Left ventricle myocardium inferior (tissue), 1 donor: Measurements from ENCODE around the gene PPBP. TPM values are rescaled to one million over a fixed set of nuclear protein-coding genes. Genes with fewer than 3 reads are reported as not detected.

ENCODE experiments used
- DNase-seq: peaks from one replicate; pipeline ENCODE4 v3.0.0-alpha.2; 2020
- H3K27ac ChIP-seq: fragments of 200-600 bp; replicated peaks from 2 replicates; pipeline ENCODE4 v1.8.0; 2021
- H3K27me3 ChIP-seq: fragments of 200-600 bp; 2 replicates; pipeline ENCODE4 v1.8.0; 2021; ENCODE audit warnings: low read depth
- H3K36me3 ChIP-seq: fragments of 200-600 bp; 2 replicates; pipeline ENCODE4 v1.8.0; 2021
- H3K4me1 ChIP-seq: fragments of 200-600 bp; 2 replicates; pipeline ENCODE4 v1.8.0; 2021
- H3K4me3 ChIP-seq: fragments of 200-600 bp; 2 replicates; pipeline ENCODE4 v1.8.0; 2021; ENCODE audit warnings: mild to moderate bottlenecking, moderate library complexity
- H3K9me3 ChIP-seq: fragments of 200-600 bp; replicated peaks from 2 replicates; pipeline ENCODE4 v1.8.0; 2021
- CTCF ChIP-seq: fragments of 200-600 bp; IDR thresholded peaks from 2 replicates; pipeline ENCODE4 v1.8.0; 2021; ENCODE audit warnings: antibody characterized with exemption, mild to moderate bottlenecking, borderline replicate concordance
- intact Hi-C: fragments of 100-400 bp; cut with micrococcal nuclease; formaldehyde crosslinking; loops from one replicate; pipeline ENCODE4 v1.11.0; 2022
- total RNA-seq: library from RNA; stranded (reverse); fragmentation: NEBNext Ultra II Directional; extraction: Animal tissue kit (Norgen Biotek cat#: 25700); gene quantifications from one replicate; pipeline ENCODE4 v1.2.1, GENCODE V29; 2021
- donor health status: DM: no; HTN: yes; CAD: no; lungs with severe emphysema.

The PPBP gene
- total RNA-seq, 1 donor from 2014 or later: 1.2 TPM

DNA sequence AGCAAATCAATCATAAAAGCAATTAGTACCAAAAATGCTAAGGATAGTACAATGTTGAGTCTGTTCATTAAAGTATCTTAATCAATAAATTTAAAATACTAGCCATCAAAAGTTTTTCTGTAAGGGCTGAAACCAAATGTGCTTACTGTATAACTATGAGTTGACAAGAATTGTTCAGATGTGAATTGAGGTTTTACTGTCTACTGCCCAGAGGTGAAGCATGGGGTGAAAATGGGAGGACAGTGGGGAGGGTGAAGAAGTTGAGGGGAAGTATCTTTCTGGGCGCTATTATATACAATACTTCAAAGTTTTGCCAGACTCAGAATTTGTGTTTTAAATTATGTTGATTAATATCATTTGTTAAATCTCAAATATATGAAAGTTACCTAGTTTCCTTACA, 4.1 kb upstream of the PPBP start:
- Histone ChIP-seq H3K9me3 (no peaks in the 10 kb centered on the region), H3K36me3 (no peaks in the 10 kb centered on the region), H3K4me3 (no peak overlapping the region), H3K4me1 (no peaks in the 10 kb centered on the region), H3K27me3 (peaks cover 45% of the 10 kb centered on the region), H3K27ac (no peak overlapping the region)
- no peak for TF ChIP-seq CTCF
- intact Hi-C loops: no loop called here
- no peak for DNase-seq

DNA sequence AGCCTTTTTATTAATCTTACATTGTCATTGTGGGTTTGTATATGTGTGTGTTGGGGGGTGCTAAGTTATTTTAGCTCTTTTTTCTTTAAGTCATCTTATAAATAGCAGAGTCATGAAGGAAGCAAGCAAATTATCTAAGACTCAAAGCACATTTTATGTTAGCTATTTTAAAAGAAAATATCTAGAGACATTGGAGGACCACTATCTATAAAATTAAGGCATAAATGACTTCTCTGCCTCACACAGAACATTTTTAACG, 3.7 kb upstream of the PPBP start:
- Histone ChIP-seq H3K4me3 (no peak overlapping the region), H3K4me1 (no peaks in the 10 kb centered on the region), H3K36me3 (no peaks in the 10 kb centered on the region), H3K9me3 (no peaks in the 10 kb centered on the region), H3K27me3 (peaks cover 42% of the 10 kb centered on the region), H3K27ac (no peak overlapping the region)
- DNase-seq: no peak
- intact Hi-C loops: no loop called here
- no peak for TF ChIP-seq CTCF

- Histone ChIP-seq H3K4me3 (no peak overlapping the region), H3K27ac (no peak overlapping the region), H3K4me1 (no peaks in the 10 kb centered on the region), H3K27me3 (peaks cover 36% of the 10 kb centered on the region), H3K9me3 (no peaks in the 10 kb centered on the region), H3K36me3 (no peaks in the 10 kb centered on the region)
- intact Hi-C loops: no loop called here
- TF ChIP-seq CTCF: no peak
- DNase-seq: no peak
Measured at GRCh38 chr4:73990988-73991741, 3.2 kb upstream of the PPBP start.

DNA sequence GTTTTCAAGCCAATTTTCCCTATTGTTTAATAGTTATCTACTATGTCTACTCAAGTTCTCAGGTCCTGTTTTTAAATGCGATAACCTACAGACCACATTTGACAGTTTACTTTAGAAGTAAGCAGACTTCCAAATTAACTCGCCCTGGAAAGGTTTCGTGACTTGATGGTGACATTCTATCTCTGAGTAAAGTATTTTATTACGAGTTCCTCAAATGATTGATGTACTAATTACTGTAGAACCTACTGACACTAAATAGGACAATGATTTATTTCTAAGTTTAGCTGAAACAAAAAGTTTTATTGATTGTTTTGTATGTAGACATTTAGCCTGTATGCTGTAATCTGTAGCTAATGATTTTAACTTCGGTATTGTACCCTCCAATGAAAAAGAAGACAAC, 1.9 kb upstream of the PPBP start:
- Histone ChIP-seq H3K4me1 (no peaks in the 10 kb centered on the region), H3K9me3 (no peaks in the 10 kb centered on the region), H3K36me3 (no peaks in the 10 kb centered on the region), H3K27me3 (peaks cover 24% of the 10 kb centered on the region), H3K27ac (no peak overlapping the region), H3K4me3 (no peak overlapping the region)
- no peak for DNase-seq
- intact Hi-C loops: no loop called here
- TF ChIP-seq CTCF: no peak

DNA sequence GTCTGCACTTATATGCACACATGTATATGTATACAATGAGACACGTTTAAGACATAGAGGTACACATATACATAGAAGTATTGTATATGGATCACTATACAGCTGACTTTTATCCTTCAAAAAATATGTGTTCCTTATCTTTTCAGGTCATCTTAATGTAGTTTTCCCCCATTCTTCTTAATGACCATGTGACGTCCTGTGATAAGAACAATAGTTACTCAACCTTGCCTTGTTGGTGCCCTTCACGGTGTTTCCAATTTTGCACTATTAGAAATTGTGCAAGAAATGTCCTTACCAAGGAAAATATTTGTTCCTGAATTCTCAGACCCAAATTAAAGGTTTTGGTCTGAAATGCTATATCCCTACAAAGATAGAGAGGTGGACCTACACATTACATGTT, 1.0 kb upstream of the PPBP start:
- Histone ChIP-seq H3K27me3 (peaks cover 15% of the 10 kb centered on the region), H3K27ac (no peak overlapping the region), H3K4me3 (no peak overlapping the region), H3K36me3 (no peaks in the 10 kb centered on the region), H3K9me3 (no peaks in the 10 kb centered on the region), H3K4me1 (no peaks in the 10 kb centered on the region)
- TF ChIP-seq CTCF: no peak
- DNase-seq: no peak
- intact Hi-C loops: no loop called here

DNA sequence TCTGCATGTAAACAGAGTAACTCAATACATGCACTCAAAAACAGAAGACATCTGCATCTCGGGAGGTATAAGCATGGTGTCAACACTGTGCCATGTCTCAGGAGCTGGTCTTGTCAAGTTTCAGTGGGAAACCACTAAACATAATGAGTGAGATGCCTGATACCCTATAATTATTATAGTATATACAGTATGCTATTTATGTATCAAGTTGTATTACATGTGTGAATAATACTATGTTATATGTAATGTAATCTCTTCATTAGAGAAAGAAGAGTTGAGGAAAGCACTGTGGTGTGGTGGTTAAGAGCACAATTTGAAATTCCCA, 2.5 kb downstream of the PPBP start:
- no peaks in the 10 kb centered on the region for H3K36me3 ChIP-seq
- H3K4me3 ChIP-seq: no peak overlapping the region
- H3K4me1 ChIP-seq: no peaks in the 10 kb centered on the region
- H3K27ac ChIP-seq: no peak overlapping the region
- DNase-seq: no peak
- H3K9me3 ChIP-seq: no peaks in the 10 kb centered on the region
- intact Hi-C loops: no loop called here
- H3K27me3 ChIP-seq: peaks cover 15% of the 10 kb centered on the region
- no peak for TF ChIP-seq CTCF
